ENCODE results near the gene MYO1C.

Gene MYO1C

DNA sequence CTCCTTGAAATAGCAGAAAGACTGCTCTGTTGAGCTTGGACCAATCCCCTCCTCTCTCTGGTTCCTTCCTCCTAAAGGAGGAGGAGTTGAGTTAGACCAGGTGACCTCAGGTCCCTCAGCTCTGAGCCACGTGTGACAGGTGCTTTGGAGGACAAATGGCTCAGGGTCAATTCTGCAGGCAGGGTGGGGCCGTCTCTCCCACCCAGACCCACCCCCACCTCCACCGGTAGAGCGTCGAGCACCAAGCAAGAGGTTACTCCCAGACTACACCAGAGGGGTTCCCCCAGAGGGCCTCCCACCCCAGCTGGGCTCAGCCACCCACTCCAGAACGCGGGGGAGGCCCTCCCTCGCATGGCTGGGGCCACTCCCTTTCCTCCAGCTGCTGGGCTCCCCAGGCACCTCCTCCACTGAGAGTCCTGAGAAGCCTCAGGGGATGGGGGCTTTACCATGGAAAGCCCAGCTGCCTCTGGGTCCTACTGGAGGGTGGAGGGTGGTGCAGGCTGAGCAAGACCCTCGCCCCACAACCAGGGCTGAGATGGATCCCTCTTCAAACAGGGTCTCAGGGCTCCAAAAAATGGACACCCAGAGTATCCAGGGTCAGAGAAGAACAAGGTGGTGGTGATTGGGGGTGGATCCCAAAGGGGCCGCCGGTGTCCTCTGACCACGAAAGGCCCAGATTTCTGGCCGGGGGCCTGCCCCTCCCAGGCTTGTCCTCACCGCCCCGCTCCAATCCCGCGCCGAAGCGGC is 7.6 kb downstream of the MYO1C start:
- DNase-seq = no peak

DNA sequence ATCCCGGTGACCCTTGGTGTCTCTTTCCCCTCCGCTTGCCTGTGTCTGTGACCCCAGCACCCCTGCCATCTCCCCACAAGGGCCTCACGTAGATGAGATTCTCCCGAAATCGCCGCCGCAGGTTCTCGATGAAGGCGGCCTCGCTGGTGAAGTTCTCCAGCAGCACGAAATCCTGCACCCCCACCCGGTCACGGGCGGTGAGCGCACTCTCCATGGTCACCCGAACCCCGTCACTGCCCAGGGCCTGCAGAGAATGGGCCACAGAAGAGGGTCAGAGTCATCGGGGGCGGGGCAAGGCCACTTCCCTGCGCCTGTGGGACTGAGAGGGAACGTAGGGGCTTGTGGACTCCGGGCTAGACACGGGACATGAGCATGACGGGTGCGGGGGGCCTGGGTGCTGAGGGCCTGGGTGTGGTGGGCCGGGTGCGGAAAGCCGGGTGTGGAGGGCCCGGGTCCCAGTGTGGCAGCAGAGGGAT is 8.4 kb downstream of the MYO1C start:
- DNase-seq = no peak

DNA sequence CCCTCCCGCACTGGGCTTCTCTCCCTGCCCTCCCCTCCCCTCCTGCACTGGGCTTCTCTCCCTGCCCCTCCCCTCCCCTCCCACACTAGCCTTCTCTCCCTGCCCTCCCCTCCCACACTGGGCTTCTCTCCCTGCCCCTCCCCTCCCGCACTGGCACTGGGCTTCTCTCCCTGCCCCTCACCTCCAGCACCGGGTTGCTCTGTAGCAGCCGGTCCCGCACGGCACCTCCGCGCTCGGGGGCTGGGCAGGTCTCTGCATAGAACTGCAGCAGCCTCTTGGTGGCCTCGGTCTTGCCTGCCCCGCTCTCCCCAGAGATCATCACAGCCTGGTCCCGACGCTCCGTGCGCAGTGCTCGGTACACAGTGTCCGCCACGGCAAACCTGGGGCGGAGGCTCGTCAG is 9.8 kb downstream of the MYO1C start:
- no peak for DNase-seq

- no peak for DNase-seq
Observed at GRCh38 chr17:1481736-1482135, 10.8 kb downstream of the MYO1C start.

- no peak for DNase-seq
Observed at GRCh38 chr17:1480747-1481465, 11.6 kb downstream of the MYO1C start.

GRCh38 chr17:1478418-1478817 is 14.1 kb downstream of the MYO1C start:
- no peak for DNase-seq

GRCh38 chr17:1475321-1475854 is 17.1 kb downstream of the MYO1C start:
- no peak for DNase-seq

GRCh38 chr17:1474402-1475189 is 17.9 kb downstream of the MYO1C start:
- no peak for DNase-seq

DNA sequence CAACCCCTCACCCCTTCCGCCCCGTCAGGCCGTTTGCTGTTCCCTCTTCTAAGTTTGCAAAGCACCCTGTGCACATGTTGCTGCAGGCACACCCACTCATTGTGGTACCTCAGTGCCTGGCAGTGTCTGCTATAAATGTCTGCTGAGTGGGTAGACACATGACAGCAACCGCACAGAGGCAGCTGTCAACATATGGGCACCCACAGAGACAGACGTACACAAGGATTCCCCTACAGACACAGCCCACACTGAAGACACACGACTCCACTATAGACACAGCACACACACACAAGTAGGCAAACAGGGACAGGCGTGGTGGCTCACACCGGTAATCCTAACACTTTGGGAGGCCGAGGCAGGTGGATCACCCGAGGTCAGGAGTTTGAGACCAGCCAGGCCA is 18.6 kb downstream of the MYO1C start:
- no peak for DNase-seq

DNA sequence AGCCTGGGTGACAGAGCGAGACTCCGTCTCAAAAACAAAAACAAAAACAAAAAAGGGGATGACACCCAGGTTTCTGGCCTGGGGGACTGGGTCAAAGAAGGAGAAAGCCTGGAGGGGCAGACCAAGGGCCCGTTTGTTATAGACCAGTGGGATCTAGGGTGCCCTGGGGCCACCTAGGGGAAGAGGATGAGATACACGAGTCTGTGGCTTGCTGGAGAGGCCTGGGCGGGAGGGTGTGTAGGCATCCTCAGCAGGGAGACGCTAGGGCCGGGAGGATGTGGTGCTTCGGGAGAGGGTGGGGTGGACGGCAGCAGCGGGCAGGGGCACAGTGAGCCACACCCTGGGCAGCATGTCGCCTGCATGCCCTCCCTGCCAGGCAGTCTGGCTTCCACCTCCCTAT is 19.3 kb downstream of the MYO1C start:
- no peak for DNase-seq

DNA sequence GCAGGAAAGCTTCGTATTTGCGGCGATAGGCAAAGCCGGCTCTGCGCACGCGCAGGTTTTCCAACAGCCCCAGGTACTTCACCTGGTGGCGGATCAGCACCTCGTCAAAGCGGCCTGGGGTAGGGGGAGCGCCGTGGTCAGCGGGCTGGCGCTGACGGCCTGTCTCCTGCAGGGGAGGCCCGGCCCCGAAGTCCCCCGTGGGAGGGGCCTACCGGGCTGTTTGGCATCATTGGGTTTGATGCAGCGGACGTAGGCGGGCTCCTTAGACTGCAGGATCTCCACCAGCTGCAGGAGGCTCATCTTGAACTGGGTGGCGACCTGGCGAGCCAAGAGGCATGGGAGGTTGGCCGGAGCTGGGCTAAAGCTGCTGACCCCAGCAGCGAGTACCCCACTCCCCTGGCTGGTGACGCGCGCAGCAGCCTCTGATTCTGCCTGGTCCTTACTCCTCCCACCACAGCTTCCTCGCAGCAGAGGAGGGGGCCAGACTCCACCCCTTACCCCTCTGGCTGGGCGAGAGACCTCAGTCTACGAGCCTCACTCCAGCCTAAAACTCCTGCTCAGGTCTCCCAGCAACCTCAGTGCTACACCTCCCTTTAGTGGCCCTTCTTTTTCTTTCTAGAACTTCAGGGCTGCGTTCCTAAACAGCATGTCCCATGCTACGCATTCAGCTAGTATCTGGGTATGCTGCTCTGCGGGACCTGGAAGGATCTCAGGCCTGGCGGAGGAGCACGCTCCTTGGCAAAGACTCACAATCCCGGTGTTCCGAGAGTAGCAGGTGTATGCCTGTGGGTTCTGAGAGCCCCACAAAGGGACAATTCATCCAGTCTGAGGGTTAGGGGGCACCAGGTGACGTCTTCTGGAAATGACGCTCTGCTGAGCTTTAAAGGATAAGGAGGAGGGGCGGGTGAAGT is 20.3 kb downstream of the MYO1C start:
- DNase-seq = no peak

GRCh38 chr17:1471490-1471889 is 21.0 kb downstream of the MYO1C start:
- DNase-seq = no peak

DNA sequence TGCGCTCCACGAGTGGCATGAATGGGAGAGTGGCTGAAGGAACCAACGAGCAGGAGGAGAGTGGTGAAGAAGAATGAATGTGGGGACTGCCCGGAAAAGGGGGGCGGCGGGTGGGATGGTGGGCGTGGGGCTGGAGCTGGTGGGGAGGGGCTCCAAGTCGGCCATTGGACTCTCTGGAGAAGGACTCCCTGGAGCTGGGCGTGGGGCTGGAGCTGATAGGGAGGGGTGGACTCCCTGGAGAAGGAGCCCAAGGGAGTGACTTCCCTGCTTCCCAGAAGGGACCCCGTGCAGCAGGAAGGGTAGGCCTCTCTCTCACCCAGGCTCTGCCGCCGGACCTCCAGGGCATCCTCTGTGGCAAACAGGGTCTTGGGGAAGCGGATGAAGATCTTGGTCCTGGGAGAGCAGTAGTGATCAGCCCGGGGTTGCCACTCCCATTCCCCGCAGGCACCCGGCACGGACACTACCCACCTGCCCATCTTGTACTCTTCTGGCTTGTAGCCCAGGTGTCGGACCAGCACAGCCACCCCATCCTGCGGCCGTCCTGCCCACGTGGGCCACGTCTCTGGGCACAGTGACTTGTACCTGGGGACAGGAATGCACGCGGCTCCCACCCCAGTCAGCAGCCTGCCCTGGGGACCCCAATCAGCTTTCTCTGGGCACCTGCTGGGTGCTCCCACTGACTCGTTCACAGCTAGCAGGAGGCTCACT is 21.6 kb downstream of the MYO1C start:
- DNase-seq = no peak

DNA sequence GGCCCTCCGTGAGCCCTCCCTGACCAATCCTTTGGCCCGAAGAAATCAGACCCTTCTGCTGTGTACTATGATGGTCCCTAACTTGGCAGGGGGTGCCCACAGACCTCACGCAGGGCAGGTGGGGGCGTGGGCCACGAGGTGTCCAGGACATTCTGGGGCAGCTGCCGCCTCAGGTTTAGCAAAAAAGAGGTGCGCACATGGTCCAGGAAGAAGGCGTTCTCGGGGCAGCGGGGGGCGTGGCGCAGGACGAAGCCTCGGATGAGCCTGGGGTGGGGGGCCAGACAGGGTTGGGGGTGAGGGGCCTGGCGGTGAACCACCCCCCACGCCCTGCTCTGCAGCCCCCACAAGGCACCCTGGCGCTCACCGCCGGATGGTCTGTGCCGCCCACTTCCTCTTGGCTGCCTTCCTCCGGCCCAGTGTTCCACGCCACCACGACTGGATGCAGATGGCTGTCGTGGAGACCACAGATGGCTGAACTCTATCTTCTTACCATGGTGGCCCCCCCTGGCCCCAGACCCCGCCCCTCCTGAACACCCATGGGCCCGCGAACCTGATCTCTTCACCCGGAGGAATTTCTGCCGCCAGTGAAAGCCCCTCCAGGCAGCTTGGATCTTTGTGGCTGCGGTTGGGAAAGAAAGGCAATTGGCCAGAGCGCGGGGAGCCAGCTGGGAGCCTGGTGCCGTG is 22.3 kb downstream of the MYO1C start:
- DNase-seq = no peak

DNA sequence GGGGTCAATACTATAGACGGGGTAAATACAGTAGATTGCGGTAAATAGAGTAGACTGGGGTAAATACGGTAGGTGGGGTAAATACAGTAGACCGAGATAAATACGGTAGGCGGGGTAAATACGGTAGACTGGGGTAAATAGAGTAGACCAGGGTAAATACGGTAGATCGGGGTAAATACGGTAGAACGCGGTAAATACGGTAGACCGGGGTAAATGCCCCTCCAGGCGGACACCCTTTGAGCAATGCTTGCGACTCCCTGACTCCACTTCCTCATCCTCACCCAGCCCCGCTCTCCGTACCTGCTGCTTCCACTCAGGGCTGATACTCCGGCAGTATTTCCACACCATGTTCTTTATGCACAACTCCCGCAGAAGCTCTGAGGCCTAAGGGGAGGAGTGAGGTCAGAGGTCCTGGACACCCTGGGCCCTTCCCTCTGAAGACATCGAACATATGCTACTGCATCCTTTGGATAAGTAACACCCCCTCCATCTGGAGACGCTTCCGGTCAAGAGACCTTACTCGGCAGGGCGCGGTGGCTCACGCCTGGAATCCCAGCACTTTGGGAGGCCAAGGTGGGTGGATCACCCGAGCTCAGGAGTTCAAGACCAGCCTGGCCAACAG is 23.1 kb downstream of the MYO1C start:
- DNase-seq = no peak

DNA sequence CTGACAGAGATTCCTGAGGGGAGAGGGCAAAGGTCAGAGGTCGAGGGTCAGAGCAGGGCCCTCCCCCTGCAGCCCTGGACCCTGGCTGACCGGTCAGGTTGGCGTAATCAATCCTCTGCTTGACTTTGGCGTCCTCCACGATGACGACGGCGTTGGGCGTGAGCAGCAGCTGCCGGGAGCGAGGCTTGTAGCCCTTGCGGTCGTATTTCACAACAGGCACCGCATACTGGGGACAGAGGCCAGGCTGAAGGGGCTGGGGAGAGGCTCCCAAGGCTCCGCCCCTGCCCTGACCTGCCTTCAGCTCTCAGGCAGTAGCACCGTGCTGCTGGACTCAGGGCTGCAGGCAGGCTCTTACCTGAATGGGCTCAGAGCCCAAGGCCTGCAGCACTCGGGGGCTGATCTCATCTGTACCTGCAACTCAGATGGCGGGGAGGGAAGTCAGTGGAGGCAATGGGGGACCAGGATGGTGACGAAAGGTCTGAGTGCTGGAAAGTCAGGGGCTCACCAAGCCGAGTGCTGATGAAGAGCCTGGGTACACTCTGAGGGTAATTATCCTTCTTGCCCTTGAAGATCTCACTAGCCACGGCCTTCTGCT is 24.5 kb downstream of the MYO1C start:
- no peak for DNase-seq

- no peak for DNase-seq
Observed at GRCh38 chr17:1467258-1467657, 25.2 kb downstream of the MYO1C start.

GRCh38 chr17:1464186-1464585 is 28.3 kb downstream of the MYO1C start:
- no peak for DNase-seq

DNA sequence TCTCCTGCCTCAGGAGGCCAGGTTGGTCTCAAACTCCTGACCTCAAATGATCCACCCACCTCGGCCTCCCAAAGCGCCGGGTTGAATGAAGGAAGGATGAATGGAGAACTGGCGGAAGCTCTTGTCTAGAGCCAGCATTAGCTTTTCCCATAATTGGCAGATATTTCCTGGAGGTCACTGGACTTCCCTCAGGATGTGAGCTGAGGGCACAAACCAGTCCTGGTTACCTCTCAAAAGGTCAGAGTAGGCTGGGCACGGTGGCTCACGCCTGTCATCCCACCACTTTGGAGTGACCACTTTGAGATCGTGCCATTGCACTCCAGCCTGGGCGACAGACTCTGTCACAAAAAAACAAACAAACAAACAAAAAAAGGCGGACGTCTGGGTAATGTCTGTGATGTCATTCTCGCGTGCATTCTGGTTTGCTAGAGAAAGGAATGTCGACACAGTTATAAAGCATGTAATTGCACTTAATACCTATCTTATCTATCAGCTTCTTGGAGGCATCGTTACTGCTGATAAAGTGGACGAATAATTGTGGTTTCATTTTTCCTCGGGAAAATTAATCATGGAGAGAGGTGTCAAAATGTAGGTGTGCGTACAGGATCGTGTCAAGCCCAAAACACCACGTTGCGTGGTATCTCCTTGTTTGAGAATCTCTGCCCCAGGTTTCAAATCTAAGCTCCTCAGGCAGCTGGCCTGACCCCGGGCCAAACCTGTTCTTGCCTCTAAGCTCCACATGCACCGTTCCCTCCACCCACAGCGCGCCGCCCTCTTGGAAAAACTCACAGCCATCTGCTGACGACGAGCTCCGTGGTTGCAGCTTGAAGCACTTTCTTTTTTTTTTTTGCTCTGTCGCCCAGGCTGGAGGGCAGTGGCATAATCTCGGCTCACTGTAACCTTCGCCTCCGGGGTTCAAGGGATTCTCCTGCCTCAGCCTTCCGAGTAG is 30.0 kb downstream of the MYO1C start:
- no peak for DNase-seq

Data from NCI-H1092 (cell line).